ENCODE results near the gene GATD1. TPM values are rescaled to one million over a fixed set of nuclear protein-coding genes. Genes with fewer than 3 reads are reported as not detected.

GATD1 gene
- total and polyA plus RNA-seq, 2 donors (not counting 1 experiment from before 2014, with no cell fraction given) = 62.4 to 70.0 TPM

DNA sequence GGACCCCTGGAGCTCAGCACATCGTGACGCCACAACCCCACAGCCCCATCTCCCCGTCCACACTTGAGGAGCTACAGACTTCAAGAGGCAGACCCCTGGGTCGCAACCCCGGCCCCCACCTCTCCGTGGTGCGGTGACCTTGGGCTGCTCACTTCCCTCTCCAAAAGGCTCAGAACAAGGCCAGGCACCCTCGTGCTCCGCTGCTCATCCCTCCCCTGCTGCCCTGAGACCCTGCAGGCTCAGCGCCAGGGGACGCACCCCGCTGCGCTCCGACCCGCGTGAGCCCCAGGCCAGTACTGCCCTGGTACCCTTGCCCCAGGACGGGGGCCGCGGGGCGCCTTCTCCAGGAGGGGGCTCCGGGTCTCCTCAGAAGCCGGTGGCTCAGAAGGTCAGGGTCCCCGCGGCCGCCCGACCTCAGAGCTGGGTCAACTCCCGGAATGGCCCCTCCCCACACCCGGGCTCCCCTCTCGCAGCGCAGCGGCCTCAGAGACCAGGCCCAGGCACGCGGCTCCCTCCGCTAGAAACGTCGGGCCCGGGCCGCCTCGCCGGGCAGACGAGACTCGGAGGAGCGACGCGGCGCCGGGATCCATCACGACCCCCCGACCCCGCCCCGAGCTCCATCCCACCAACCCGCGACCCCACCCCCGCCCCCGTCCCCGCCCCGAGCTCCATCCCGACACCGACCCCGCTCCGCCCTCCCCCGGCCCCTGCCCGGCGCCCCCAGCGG lies 563 bp downstream of the GATD1 start:
- H3K9ac ChIP-seq (ENCODE audit: low read length) = peak overlapping the region; percentile 86
- ChIA-PET CTCF (interaction anchor here (0.6 to 1.5 kb wide), 5 partner anchors 17 to 117 kb away, joined by 3 read pairs; partner anchors contain the start of gene CD151), POLR2A (interaction anchor here (0.6 kb wide), 3 partner anchors 42 to 362 kb away, joined by 3 to 7 read pairs (median 3); partner anchors contain the start of gene PNPLA2)
- intact Hi-C loops (cut with micrococcal nuclease) = loop anchor here (1.0 to 2.0 kb wide), 2 partner anchors 21 to 30 kb away; partner anchors contain the start of gene TALDO1
- H3K36me3 ChIP-seq (replicated peaks in 1 of 2; ENCODE audit: control extremely low read depth in 1 of 2, control insufficient read depth in 1 of 2, extremely low read depth in 1 of 2, insufficient read depth in 2 of 2, low read length in 1 of 2) = peaks cover 0 to 10% of the 10 kb centered on the region in 2 experiments
- H3K27me3 ChIP-seq (replicated peaks in 1 of 4; ENCODE audit: control extremely low read depth in 1 of 4, control insufficient read depth in 3 of 4, insufficient read depth in 4 of 4, low read length in 3 of 4) = no peaks in the 10 kb centered on the region
- no peak for TF ChIP-seq EZH2 (IDR thresholded peaks at IDR 0.05; ENCODE audit: borderline replicate concordance, insufficient read depth, low read depth, low read length, poor library complexity, severe bottlenecking)
- TF ChIP-seq, protein P1, sequence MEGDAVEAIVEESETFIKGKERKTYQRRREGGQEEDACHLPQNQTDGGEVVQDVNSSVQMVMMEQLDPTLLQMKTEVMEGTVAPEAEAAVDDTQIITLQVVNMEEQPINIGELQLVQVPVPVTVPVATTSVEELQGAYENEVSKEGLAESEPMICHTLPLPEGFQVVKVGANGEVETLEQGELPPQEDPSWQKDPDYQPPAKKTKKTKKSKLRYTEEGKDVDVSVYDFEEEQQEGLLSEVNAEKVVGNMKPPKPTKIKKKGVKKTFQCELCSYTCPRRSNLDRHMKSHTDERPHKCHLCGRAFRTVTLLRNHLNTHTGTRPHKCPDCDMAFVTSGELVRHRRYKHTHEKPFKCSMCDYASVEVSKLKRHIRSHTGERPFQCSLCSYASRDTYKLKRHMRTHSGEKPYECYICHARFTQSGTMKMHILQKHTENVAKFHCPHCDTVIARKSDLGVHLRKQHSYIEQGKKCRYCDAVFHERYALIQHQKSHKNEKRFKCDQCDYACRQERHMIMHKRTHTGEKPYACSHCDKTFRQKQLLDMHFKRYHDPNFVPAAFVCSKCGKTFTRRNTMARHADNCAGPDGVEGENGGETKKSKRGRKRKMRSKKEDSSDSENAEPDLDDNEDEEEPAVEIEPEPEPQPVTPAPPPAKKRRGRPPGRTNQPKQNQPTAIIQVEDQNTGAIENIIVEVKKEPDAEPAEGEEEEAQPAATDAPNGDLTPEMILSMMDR (IDR thresholded peaks at IDR 0.05) = no peak
- peaks cover 64% of the 10 kb centered on the region for H3K79me2 ChIP-seq (ENCODE audit: control insufficient read depth, insufficient read depth, low read length)
- peak overlapping the region in 4 of 5 experiments; percentile 63 to 80 (median 74) for H3K4me3 ChIP-seq (ENCODE audit: control extremely low read depth in 1 of 5, extremely low read depth in 1 of 5, insufficient read depth in 1 of 5, low read depth in 2 of 5, low read length in 4 of 5)
- DNase-seq = peak; percentile 58
- H3K27ac ChIP-seq (ENCODE audit: low read length in 2 of 2) = peak overlapping the region in 1 of 2 donors; percentile 76
- H4K20me1 ChIP-seq (ENCODE audit: control insufficient read depth, insufficient read depth, low read length, poor library complexity, severe bottlenecking) = peaks cover 65% of the 10 kb centered on the region
- WGBS (ENCODE audit: insufficient coverage) = 2% methylated on average over 38 of the region's 65 CpGs
- Mint-ChIP-seq H3K27ac (peak overlapping the region; percentile 63), H3K4me3 (peak overlapping the region; percentile 80), H3K27me3 (no peaks in the 10 kb centered on the region), H3K4me1 (peaks cover 18% of the 10 kb centered on the region), H3K9me3 (ENCODE audit: insufficient read depth) (no peaks in the 10 kb centered on the region)
- H3K4me2 ChIP-seq (replicated peaks; ENCODE audit: low read depth, low read length, poor library complexity, severe bottlenecking) = peak overlapping the region; percentile 99
- H2AFZ ChIP-seq (ENCODE audit: insufficient read depth, low read depth, low read length, poor library complexity, severe bottlenecking) = peak overlapping the region; percentile 99
- no peaks in the 10 kb centered on the region for H3K9me3 ChIP-seq (ENCODE audit: control extremely low read depth in 1 of 3, control insufficient read depth in 2 of 3, insufficient read depth in 1 of 3, low read length in 2 of 3)
- peaks cover 12 to 24% of the 10 kb centered on the region in 2 donors for H3K4me1 ChIP-seq (ENCODE audit: control insufficient read depth in 2 of 2, insufficient read depth in 2 of 2, low read length in 2 of 2)
- peak; percentile 56 for ATAC-seq (ENCODE audit: low read depth)

DNA sequence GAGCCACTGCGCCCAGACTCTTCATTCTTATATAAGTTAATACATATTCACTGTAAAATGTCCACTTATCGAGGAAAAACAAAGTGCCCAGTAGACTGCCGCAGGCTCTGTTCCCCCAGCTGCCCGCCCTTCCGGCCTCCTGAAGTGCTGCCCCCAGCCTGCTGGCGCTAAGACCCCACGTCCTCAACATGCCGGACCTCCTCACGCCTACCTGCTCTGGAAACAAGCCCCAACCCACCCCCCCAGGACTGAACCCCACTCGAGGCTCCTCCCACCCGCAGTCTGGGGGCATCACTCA lies 1.1 kb downstream of the GATD1 start:
- ATAC-seq (ENCODE audit: low read depth) (no peak), DNase-seq (no peak)
- ChIA-PET POLR2A (interaction anchor here (0.7 kb wide), 1 partner anchor 221 kb away, joined by 3 read pairs; no protein-coding TSS in a partner anchor), CTCF (interaction anchor here (1.0 to 1.3 kb wide), 3 partner anchors 21 to 57 kb away, joined by 3 read pairs; partner anchors contain the start of genes CD151 and TALDO1)
- peaks cover 64% of the 10 kb centered on the region for H3K79me2 ChIP-seq (ENCODE audit: control insufficient read depth, insufficient read depth, low read length)
- no peaks in the 10 kb centered on the region for H3K9me3 ChIP-seq (ENCODE audit: control extremely low read depth in 1 of 3, control insufficient read depth in 2 of 3, insufficient read depth in 1 of 3, low read length in 2 of 3)
- no peaks in the 10 kb centered on the region for H3K27me3 ChIP-seq (replicated peaks in 1 of 4; ENCODE audit: control extremely low read depth in 1 of 4, control insufficient read depth in 3 of 4, insufficient read depth in 4 of 4, low read length in 3 of 4)
- peaks cover 65% of the 10 kb centered on the region for H4K20me1 ChIP-seq (ENCODE audit: control insufficient read depth, insufficient read depth, low read length, poor library complexity, severe bottlenecking)
- peaks cover 12 to 24% of the 10 kb centered on the region in 2 donors for H3K4me1 ChIP-seq (ENCODE audit: control insufficient read depth in 2 of 2, insufficient read depth in 2 of 2, low read length in 2 of 2)
- intact Hi-C loops (cut with micrococcal nuclease) = loop anchor here (2.0 kb wide), 1 partner anchor 29 kb away; the partner anchor contains the start of gene TALDO1
- peak overlapping the region; percentile 68 for H3K9ac ChIP-seq (ENCODE audit: low read length)
- H3K4me2 ChIP-seq (replicated peaks; ENCODE audit: low read depth, low read length, poor library complexity, severe bottlenecking) = peak overlapping the region; percentile 99
- H3K4me3 ChIP-seq (ENCODE audit: control extremely low read depth in 1 of 5, extremely low read depth in 1 of 5, insufficient read depth in 1 of 5, low read depth in 2 of 5, low read length in 4 of 5) = peak overlapping the region in 4 of 5 experiments; percentile 63 to 80 (median 74)
- H3K27ac ChIP-seq (ENCODE audit: low read length in 2 of 2) = peak overlapping the region in 1 of 2 donors; percentile 59
- peak overlapping the region; percentile 80 for H3K4me3 Mint-ChIP-seq
- H3K9me3 Mint-ChIP-seq (ENCODE audit: insufficient read depth) = no peaks in the 10 kb centered on the region
- no peaks in the 10 kb centered on the region for H3K27me3 Mint-ChIP-seq
- H3K36me3 ChIP-seq (replicated peaks in 1 of 2; ENCODE audit: control extremely low read depth in 1 of 2, control insufficient read depth in 1 of 2, extremely low read depth in 1 of 2, insufficient read depth in 2 of 2, low read length in 1 of 2) = peaks cover 0 to 10% of the 10 kb centered on the region in 2 experiments
- H3K27ac Mint-ChIP-seq = peak overlapping the region; percentile 46
- H2AFZ ChIP-seq (ENCODE audit: insufficient read depth, low read depth, low read length, poor library complexity, severe bottlenecking) = no peak overlapping the region
- peaks cover 18% of the 10 kb centered on the region for H3K4me1 Mint-ChIP-seq
- TF ChIP-seq EZH2 (IDR thresholded peaks at IDR 0.05; ENCODE audit: borderline replicate concordance, insufficient read depth, low read depth, low read length, poor library complexity, severe bottlenecking) = no peak
- TF ChIP-seq, protein P1 (IDR thresholded peaks at IDR 0.05) = no peak
- 53% methylated on average over 10 of the region's 11 CpGs for WGBS (ENCODE audit: insufficient coverage)
